A204.1 (cell line): Measurements from ENCODE around the gene RPH3AL.

ENCODE experiments used
- FAIRE-seq: peaks from 2 replicates; lab custom pipeline; 2012; peaks lifted over from hg19 to GRCh38; lab: Jason Lieb, UNC

Gene RPH3AL

DNA sequence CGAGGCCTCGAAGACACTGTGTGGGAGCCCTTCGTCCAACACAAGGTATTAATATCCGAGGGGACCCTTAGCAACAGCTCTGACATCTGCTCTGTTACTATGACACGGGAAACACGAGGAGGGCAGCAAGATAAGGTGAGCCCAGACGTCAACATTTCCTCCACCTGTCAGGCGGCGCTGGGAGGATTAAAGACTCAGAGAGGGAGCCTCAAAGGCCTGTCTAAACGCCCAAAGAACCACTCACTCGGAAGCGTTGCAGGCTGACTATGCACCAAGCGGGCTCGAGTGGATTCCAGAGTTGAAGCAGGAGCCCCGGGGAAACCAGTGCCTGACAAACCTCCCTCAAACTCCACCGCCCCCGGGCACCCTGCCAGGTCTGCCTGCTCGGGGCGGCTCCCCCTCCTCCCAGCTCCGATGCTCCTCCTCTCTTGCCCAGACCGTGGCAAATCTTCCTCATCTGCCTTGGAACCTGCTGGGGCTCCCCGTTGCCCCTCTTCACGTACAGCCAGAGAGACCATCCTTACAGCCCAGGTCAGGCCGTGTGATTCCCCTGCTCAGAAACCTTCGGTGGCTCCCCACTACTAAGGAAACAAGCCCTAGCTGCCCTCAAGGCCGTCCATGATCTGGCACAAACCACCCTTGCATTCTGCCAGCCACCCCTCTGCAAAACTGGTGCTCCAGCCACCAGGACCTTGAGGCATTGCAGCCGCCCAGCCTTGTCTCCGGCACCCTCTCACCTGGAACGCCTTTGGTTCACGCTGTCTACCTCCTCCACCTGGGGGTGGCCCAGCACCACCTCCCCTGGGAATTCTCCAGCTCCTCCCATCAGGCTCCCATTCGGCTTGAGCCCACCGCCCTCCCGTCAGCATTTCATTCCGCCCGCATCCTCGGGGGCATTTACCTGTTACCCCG, 16.2 kb downstream of the RPH3AL start:
- no peak for FAIRE-seq

DNA sequence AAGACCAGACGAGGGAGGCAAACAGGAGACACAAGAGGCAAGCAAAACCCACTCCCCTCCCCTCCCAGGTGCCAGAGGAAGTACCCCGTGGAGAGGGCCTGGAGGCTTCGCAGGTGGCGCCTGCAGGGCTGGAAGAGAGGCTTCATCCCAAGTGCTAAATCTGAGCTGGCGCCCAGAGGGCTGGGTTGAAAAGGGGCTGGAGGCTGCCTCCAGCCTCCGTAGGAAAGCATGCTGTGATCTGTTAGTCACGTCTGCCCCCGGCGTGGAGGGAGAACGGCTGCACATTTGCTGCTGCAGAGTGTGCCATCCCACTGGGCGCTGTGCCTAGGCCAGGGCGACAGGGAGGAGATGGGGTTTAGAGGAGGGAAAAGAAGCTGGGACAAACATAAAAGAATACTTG, 16.9 kb downstream of the RPH3AL start:
- no peak for FAIRE-seq

DNA sequence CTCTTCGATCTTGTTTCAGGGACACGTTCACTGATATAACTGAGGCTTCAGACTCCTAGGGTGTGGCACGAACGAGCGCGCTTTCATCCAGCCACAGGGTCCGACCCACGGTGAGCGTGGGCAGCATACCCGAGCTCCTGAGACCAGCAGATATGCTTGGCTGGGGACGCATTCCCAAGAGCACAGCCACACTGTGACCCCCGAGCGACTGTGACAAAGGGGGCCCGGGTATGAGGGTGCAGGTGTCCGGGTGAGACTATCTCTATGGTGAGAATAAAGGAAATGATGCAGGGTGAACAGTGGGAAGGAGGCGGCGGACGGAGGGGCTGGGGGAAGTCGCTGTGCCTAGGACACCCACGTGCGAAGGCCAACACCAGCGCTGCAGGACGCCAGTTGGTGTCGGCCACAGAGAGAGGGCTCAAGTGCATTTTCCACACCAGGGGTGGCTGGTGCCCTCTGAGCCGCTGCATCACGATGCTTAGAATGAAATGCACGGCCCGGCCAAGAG, 17.6 kb downstream of the RPH3AL start:
- no peak for FAIRE-seq

DNA sequence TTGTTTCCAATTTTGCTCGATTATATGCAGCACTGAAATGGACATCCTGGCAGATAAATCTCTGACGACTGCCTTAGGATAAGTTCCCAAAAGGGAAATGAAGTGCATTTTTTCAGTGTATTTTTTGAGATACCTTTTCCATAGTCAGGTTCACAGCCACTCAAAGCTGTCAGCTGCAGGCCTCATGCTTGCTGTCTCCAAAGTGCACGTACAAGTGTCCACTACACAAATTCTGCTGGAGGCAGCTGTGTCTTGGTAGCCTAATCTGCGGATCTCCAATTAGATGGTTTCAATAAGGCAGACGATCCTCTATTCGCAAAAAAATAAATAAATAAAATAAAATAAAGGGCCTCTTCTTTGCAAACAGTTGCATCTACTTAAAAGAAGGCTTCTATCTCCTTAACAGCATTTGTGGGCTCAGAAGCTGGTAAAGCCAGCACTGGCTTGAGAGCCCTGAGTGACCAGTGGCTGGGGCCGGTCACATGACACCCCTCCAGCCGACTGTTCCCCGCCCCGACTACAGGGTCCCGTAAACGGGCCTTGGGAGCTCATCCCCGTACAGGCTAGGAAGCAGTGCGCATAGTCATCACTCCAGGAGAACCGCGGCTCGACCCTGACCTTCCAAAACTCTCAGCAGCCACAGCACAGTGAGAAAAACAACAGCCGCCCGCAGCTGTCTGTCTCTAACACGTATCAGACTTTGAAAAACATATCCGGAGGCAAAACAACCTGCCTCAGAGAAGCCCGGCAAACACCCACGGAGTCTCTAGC, 18.8 kb downstream of the RPH3AL start:
- FAIRE-seq, result no peak

DNA sequence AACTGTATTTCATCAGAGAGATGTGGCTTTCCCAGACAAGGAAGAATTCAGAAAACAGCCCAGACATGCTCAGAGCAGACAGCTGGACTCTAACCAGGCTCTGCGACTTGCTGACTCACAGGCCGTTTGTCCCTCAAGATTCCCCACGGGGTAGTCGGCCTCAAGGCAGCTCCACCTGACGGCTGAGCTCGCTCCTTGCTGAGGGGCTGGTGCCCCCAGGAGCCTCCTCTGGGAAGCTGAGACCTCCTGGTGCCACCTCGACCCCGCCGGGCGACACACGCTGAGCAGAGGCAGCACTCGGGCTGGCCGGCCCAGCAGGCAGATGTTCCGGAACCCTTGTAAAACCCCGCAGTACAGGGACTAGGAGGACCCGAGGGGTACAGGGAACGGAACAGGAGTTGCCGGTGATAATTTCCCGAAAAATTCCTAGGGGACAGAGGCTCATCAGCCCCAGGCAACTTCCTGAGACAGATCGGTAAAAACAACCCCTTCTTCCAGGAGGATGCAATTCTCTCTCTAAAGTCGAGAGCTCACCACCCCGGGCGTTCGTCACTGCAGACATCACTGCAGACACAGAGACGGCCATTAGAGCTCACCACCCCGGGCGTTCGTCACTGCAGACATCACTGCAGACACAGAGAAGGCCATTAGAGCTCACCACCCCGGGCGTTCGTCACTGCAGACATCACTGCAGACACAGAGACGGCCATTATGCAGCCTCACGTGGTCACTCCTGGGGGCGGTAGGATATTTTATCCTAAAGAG, 19.9 kb downstream of the RPH3AL start:
- no peak for FAIRE-seq

DNA sequence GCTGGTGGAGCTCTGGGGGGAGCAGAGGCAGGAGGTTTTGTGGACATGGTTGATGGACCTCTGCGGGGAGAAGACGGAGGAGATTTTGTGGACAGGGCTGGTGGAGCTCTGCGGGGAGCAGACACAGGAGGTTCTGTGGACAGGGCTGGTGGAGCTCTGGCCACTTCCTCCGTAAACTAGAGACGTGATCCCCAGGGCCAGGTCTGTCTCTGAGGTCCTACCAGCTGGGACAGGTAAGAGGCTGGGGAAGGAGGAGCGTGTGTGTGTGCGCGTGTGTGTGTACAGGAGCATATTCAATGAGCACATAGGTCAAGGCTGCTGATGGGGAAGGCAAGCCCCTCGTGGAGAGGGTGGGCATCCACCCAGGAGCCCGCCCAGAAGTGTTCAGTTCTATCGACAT, 20.6 kb downstream of the RPH3AL start:
- no peak for FAIRE-seq

DNA sequence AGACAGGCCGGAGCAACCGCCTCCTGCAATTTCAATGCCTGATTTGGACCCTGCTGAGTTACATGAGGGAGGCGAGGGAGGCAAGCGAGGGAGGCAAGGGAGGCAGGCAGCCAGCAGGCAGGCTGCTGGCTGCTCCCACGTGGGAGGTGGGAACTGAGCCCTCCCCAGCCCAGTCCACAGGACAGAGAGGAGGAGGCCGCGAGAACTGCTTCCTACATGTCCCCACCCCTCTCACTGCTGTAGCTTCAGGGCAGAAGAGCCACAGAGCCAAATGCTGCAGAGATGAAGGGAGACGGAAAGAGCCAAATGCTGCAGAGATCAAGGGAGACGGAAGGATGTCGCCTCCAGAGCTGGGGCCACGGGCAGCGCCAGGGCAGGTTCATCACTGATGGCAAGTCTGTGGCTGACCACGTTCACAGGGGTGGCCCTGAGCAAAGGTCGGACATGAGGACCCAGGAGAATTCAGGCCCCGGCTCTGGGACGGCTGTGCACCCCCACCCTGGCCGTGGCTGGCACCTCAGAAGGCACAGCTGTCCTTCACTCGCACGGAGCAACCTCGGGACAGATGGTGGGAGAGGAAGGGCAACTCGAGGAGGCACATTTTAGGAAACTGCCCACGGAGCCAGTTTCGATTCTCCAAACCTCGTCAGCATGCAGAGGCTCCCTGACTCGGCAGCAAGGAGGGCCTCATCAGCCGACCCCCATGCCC, 21.5 kb downstream of the RPH3AL start:
- no peak for FAIRE-seq

DNA sequence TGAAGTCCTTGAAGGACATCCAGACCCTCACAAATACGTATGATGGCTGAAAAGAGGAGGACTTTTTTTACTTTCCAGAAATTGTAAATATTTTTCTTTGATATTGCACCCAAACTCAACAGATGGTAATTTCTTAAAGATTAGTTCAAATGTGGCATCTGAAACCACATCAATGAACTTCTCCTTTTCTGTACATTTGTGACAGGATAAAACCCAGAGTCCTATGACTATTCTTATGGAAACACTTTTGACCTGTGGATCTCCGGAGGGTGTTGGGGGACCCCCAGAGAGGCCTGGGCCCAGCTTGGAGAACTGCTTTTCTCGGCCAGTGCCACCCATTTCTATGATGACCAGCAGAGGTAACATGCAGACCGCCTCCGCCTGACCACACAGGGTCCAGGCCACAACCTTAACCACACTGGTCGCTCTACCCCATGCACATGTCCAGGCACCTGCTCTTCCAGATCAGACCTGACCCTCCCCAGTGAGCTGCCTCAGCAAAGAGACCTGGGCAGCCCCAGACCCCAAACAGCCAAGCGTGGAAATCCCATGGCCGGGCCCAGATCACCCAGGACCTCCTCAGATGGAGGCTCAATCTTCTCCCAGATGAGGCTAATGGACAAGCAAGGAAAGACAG, 22.7 kb downstream of the RPH3AL start:
- no peak for FAIRE-seq

DNA sequence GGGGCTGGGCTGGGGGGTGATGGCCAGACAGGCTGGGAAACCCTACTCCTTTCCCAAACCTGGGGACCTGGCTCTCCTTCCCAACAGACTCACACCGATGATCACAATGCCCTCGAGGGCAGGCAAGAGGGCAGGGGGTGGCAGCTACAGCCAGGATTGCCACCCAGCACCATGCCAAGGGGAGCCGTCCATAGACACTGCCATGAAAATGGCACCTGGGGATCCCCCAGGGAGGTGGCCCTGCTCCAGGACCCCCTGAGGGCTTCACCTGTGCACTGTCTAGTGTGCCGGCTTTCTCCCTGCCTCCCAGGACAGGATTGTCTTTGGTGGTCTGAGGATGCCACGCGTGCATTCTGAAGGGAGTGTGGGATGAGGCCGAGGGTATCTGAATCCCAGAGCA, 24.6 kb downstream of the RPH3AL start:
- FAIRE-seq, result no peak

DNA sequence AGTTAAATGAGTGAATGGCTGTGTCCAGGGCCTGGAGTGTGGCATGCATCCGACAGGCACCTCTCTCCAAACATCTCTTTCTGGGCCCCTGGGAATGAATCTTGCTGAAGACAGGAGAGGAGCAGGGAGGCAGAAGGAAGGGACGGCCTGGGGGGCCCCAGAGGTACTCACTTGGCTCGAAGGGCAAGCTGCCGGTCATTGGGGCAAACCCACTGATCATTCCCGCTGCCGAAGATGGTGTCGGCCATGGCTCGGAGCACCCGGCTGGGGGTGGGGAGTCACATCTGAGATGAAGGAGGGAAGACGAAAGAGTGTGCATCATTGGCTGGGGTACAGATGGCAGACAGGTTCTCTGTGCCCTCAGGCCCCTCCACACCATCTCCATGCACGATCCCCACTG, 25.3 kb downstream of the RPH3AL start:
- no peak for FAIRE-seq

DNA sequence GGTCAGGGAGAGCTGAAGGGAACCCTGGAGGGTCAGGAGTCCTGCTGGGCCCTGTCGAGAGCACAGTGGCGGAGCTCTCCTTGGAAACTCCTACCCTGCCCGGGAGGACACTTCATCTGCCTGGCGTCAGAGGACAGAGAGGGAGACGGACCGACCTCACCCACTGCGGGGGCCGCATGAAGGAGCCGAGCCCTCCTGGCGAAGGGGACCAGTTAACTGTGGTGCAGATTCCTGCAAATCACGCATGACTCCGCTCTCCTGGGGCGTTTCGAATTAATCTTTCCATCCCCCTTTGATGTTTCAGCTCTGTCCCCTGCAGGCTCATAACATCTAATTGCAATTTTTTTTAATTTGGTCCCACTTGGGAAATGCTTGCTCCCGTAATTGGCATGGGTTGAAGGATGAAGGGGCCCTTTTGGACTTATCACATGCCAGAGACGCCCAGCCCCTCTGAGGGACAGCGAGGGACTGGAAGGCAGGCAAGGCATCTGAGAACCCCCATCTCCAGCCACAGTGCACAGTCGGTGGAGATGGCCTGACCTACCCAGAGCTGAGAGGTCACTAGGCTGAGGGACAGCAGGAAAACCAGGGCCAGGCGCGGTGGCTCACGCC, 26.5 kb downstream of the RPH3AL start:
- FAIRE-seq, result no peak

DNA sequence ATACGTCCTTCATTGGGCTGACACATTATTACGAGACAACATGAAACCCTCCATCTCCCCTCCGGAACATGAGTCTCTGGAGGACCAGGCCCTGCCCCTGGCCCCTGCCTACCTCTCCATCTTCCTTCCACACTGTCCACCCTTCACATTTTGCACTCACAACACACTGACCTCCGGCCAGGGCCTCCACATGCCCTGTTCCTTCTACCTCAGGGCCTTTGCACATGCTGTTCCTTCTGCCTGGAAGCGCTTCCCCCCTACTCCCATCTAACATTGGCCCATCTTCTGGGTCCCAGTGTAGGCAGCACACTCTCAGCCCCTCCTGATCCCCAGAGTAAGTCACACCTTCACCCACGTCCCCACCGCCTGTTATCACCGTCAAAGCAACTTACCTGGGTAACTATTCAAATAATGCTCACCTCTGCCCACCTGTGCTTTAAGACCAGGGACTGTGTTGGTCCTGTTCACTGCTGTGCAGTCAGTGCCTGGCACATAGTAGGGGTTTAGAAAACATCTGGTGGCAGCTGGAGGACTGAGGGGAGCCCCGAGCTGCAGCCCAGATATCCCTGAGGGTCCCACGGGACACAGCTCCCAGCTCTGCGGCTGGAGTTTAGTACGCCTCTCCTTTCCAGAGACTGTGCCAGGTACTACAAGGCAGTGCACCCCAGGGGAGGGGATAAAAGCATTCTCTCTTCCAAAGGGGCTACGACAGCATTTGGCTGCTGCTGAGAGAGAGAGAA, 27.2 kb downstream of the RPH3AL start:
- FAIRE-seq, result no peak

DNA sequence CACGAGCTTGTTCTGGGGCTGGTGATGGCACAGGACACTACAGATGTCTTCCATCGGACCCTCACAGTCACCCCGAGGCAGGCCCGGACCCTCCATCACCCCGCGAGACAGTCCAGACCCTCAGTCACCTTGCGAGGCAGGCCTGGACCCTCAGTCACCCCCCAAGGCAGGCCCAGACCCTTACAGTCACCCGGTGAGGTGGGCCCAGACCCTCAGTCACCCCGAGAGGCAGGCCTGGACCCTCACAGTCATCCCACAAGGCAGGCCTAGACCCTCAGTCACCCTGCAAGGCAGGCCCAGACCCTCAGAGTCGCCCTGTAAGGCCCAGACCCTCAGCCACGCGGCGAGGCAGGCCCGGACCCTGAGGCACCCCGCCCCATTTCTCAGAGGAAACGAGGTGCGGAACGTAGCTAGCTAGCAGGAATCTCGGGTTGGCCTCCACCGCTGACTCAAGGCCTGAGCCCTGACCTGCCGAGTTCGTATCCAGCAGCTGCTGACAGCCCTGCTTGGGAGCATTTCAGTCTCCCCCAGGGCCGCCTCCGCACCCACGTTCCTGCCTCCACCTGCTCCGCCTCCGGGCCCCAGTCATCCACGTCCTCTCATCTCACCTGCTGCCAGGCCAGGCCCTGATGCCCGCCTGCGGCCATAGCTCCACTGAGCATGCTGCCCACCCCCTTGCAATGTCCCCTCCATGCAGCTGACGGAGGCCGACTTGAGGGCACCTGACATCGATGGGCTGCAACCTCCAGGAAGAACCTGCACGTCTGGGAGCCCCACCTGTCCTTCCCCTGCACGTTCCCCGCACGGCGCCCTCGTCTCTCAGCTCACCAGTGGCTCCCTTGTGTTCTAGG, 28.7 kb downstream of the RPH3AL start:
- no peak for FAIRE-seq

DNA sequence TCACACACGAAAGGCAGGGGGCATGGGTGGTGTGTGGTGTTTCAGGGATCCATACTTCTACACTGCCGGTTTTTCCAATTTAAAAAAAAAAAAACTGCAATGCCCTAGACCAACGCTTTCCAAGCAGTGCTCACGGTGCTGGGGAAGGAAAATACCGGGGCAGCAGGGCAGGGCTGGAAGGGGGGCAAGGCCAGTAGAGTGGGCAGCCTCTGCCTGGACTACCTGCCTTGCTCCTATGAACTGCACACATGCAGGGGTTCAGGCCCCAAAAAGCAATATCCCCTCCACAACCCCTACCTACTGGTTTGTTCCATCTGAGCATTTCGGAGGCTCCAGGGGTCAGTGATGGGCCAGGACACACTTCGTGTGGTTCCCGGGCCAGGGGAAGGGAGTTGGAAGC, 29.4 kb downstream of the RPH3AL start:
- no peak for FAIRE-seq

DNA sequence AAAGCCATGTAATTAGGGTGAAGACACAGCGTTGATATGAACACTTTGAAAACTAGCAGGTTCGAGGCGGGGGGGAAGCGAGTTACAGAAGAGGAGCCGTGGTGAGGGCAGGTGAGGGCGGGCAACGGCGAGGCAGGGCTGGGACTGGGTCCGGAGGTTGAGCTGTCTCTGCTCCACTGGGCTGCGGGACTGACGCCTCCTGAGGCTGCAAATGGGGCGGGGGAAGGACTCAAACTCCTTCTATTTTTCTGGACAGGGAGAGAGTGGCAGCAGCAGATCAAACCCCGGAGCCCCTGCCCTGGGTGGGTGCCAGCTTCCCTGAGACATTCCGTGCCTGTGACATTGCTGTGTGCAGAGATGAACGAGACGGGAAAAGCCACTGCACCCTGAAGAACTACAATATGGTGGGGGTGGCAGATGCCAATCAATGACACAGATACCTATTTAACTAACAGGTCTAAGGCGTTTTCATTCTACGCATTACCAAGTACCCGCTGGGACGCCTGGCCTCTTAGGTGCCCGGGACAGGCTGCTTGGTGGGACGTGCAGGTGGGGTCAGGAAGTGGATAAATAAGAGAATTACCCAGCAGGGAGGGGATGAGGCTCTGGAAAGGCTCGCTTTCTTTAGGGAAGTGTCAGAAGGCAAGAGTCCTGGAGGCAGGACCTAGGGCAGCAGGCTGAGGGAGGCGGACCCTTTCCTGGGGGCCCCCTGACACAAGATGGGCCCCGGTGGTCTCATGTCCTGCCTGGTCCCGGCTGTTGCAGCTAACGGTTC, 30.4 kb downstream of the RPH3AL start:
- no peak for FAIRE-seq

DNA sequence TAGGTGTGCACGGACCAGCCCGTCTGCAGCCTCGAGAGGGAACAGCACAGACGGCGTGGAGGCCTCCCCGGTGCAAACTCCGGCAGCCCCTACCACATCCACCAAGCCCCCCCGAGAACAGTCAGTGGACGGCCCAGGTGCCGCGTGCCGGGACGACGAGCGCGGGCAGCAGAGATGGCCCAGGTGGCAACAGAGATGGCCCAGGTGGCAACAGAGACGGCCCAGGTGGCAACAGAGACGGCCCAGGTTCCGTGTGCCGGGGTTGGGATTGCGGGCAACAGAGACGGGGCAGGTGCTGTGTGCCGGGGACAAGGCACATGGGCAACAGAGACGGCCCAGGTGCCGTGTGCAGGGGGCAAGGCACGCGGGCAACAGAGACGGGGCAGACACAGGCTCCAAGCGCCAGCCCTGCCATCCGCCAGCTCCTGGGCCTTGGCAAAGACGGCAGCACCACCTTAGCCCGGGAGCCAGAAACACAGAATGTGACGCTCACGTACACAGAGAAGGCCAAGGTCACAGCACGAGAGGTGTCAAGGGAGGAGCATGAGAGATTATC, 31.1 kb downstream of the RPH3AL start:
- FAIRE-seq, result no peak

DNA sequence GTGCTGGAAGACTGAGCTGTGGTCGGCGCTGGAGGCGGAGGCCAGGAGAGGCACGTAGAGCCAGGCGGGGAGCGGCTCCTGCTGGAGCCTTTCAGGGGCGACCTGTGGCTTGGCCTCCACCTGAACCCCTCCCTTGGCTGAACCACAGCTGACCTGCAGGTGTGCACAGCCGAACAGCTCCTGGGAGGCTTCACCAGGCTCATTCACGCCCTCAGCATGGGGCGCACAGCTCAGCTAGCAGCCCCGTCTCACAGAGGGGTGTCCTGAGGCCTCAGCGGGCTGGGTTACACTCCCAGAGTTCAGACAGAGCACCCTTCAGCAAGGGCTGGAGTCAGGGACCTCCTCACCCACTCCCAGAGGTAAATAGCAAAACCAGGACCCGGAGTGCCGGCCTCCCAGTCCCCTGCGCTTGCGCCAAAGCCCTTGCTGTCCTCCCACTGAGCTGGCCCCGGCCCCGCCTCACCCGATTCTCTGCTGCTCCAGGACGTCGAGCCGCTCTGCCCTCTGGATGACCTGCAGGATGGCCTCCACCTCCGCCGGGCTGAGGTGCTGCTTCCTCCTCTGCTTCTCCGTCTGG, 31.7 kb downstream of the RPH3AL start:
- no peak for FAIRE-seq

DNA sequence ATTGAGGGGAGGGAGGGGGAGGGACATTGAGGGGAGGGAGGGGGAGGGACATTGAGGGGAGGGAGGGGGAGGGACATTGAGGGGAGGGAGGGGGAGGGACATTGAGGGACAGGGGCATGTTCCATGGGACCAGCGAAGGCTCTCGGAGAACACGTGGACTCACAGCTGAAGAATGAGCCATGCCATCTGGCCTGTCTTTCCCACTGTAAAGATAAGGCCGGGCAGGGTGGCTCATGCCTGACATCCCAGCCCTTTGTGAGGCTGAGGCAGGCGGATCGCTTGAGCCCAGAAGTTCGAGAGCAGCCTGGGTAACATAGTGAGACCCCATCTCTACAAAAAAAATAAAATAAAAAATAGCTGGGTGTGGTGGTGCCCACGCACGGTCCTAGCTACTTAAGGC, 32.5 kb downstream of the RPH3AL start:
- no peak for FAIRE-seq
